ENCODE results near the gene CARD9. TPM values are rescaled to one million over a fixed set of nuclear protein-coding genes. Genes with fewer than 3 reads are reported as not detected.

CARD9 gene
- total RNA-seq, 1 donor from 2014 or later: 1.9 TPM

DNA sequence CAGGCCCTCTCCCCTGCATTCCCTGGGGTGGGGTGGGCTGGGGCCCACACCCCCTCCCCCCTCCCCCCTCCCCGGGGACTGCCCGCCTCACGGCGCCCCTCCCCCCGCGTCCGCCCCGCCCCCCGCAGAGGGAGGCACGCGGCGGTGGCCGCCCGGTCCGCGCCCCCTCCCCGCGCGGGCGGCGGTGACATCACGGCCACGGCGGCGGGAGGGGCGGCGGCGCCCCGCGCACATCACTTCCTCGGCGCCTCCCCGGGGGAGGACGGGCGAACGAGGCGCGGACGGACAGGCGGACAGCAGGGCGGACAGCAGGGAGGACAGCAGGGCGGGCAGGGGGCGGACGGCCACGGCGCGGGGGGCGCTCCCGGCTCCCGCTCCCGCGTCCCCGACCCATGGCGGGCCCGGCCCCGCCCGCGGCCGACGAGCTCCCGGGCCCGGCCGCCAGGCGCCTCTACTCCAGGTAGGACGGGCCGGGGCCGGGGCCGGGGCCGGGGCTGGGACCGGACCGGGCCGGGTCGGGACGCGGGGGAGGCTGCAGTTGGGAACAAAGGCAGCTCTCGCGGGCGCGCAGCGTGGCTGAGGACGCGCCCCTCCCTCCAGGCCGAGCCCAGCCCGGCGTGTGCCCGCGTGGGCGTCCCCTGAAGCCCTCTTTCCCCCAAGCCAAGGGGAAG lies 46.0 kb downstream of the CARD9 start, which contains the start of gene GPSM1:
Gene GPSM1 (plus strand): TSS at position 236 of the 671 bp plus-strand sequence. CDS start 157 bp downstream, at position 393.
- Histone ChIP-seq H3K36me3 (ENCODE audit: control insufficient read depth, insufficient read depth, low read length) (no peaks in the 10 kb centered on the region), H3K27me3 (ENCODE audit: control insufficient read depth, insufficient read depth, low read length) (peaks cover 8% of the 10 kb centered on the region), H3K4me3 (ENCODE audit: low read depth, low read length) (peak within 1 kb of the TSS; percentile 65)
- DNase-seq (ENCODE audit: low read depth): no peak
- TF ChIP-seq CTCF (IDR thresholded peaks at IDR 0.05; ENCODE audit: insufficient read depth, low read length, poor library complexity, severe bottlenecking): no peak

DNA sequence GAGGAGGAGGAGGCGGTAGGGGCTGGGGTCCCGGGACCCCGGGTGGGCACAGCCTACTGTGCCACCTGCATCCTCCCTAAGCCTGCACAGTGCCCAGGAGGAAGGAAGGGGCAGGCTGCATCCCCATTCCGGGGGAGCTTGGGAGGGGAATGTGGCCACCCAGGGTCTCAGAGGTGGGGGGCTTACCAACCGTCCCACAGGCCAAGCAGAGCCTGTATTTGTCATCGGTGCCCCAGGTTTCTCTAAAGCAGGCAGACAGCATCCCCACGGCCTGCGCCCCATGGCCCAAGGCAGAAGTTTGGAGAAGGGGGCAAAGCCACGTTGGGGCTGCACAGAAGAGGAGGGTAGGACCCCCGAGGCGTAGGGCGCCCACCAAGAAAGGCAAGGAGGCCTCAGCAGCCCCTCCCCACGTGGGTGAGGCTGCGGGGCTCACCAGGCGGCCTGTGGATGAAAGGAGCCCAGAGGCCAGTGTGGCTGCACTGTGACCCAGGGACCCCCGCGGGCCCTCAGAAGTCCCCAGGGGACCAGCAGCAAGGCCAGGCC lies 46.6 kb downstream of the CARD9 start:
- no peak for TF ChIP-seq CTCF (IDR thresholded peaks at IDR 0.05; ENCODE audit: insufficient read depth, low read length, poor library complexity, severe bottlenecking)
- Histone ChIP-seq H3K36me3 (ENCODE audit: control insufficient read depth, insufficient read depth, low read length) (no peaks in the 10 kb centered on the region), H3K27me3 (ENCODE audit: control insufficient read depth, insufficient read depth, low read length) (peaks cover 13% of the 10 kb centered on the region), H3K4me3 (ENCODE audit: low read depth, low read length) (peak overlapping the region; percentile 26)
- DNase-seq (ENCODE audit: low read depth): no peak

GRCh38 chr9:136326061-136326760 lies 47.3 kb downstream of the CARD9 start:
- Histone ChIP-seq H3K36me3 (ENCODE audit: control insufficient read depth, insufficient read depth, low read length) (no peaks in the 10 kb centered on the region), H3K4me3 (ENCODE audit: low read depth, low read length) (no peak overlapping the region), H3K27me3 (ENCODE audit: control insufficient read depth, insufficient read depth, low read length) (peaks cover 18% of the 10 kb centered on the region)
- DNase-seq (ENCODE audit: low read depth): no peak
- no peak for TF ChIP-seq CTCF (IDR thresholded peaks at IDR 0.05; ENCODE audit: insufficient read depth, low read length, poor library complexity, severe bottlenecking)

DNA sequence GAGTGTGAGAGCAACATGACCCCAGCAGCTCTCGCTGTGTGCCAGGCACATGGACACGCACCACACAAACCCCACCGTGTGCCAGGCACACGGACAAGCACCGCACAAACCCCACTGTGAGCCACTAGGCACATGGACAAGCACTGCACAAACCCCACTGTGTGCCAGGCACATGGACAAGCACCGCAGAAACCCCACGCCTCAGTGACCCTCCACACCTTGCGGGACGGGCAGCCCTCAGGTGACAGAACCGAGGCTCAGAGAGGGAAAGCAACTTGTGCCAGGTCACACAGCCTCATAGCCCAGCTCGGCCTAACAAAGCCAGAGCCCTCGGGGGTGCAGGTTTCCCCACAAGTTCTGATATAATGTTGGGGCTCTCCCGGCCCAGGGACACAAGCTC lies 48.1 kb downstream of the CARD9 start:
- Histone ChIP-seq H3K4me3 (ENCODE audit: low read depth, low read length) (no peak overlapping the region), H3K36me3 (ENCODE audit: control insufficient read depth, insufficient read depth, low read length) (no peaks in the 10 kb centered on the region), H3K27me3 (ENCODE audit: control insufficient read depth, insufficient read depth, low read length) (peaks cover 18% of the 10 kb centered on the region)
- no peak for TF ChIP-seq CTCF (IDR thresholded peaks at IDR 0.05; ENCODE audit: insufficient read depth, low read length, poor library complexity, severe bottlenecking)
- no peak for DNase-seq (ENCODE audit: low read depth)

GRCh38 chr9:136324501-136325300 lies 48.8 kb downstream of the CARD9 start:
- TF ChIP-seq CTCF (IDR thresholded peaks at IDR 0.05; ENCODE audit: insufficient read depth, low read length, poor library complexity, severe bottlenecking): no peak
- no peak for DNase-seq (ENCODE audit: low read depth)
- Histone ChIP-seq H3K27me3 (ENCODE audit: control insufficient read depth, insufficient read depth, low read length) (peaks cover 18% of the 10 kb centered on the region), H3K36me3 (ENCODE audit: control insufficient read depth, insufficient read depth, low read length) (no peaks in the 10 kb centered on the region), H3K4me3 (ENCODE audit: low read depth, low read length) (no peak overlapping the region)

Data from kidney epithelial cell (primary cell).